Ovary (tissue), 3 donors: ENCODE measurements around the gene LAMA2.

Experiments
- CTCF ChIP-seq, 3 donors: fragments of 450-650 bp in 2 of 3; fragments of 200-600 bp in 1 of 3; IDR thresholded peaks; one replicate each; pipeline versions ENCODE4 v1.5.1 to v1.8.0; 2016 to 2022; ENCODE audit warnings: antibody characterized with exemption in 3 of 3, mild to moderate bottlenecking in 1 of 3
- EP300 ChIP-seq: sonication (generic); formaldehyde crosslinking; IDR thresholded peaks from one replicate; pipeline ENCODE4 v1.6.1; 2017; ENCODE audit warnings: antibody characterized with exemption
- POLR2A ChIP-seq: fragments of 450-650 bp; IDR thresholded peaks from one replicate; pipeline ENCODE4 v1.6.1; 2017; ENCODE audit warnings: antibody characterized with exemption, mild to moderate bottlenecking, moderate library complexity
- donor health status: DM: no; HTN: no; CAD: no.

GRCh38 chr6:129094147-129094546 lies 211.2 kb downstream of the LAMA2 start:
- TF ChIP-seq CTCF (IDR thresholded peaks at IDR 0.05) = no peak
- no peak for TF ChIP-seq EP300
- TF ChIP-seq POLR2A = no peak
